ENCODE results near the gene GSN.
A peak's percentile ranks its signal among the peaks of the same experiment; 100 is the strongest.

GSN gene

GRCh38 chr9:121309171-121309570 lies 41.2 kb downstream of the GSN start:
- Histone ChIP-seq H3K36me3 (replicated peaks in 1 of 2; ENCODE audit: control insufficient read depth in 2 of 2, insufficient read depth in 2 of 2, low read length in 2 of 2) (peaks cover 0 to 2% of the 10 kb centered on the region in 2 donors), H2AK5ac (ENCODE audit: low read depth, low read length) (no peak overlapping the region), H3K4me1 (ENCODE audit: control insufficient read depth in 2 of 2, insufficient read depth in 1 of 2, low read depth in 1 of 2, low read length in 2 of 2) (peaks cover 2 to 6% of the 10 kb centered on the region in 2 donors), H3K4ac (ENCODE audit: low read length) (no peak overlapping the region), H4K91ac (ENCODE audit: low read depth, low read length, poor library complexity) (no peak overlapping the region), H3K9me3 (replicated peaks in 1 of 2; ENCODE audit: control insufficient read depth in 2 of 2, insufficient read depth in 1 of 2, low read depth in 1 of 2, low read length in 2 of 2) (no peaks in the 10 kb centered on the region), H3K4me3 (ENCODE audit: low read length in 2 of 2) (no peak overlapping the region), H3K18ac (ENCODE audit: low read length) (no peak overlapping the region), H2BK15ac (ENCODE audit: low read length) (no peak overlapping the region), H3K79me1 (ENCODE audit: low read depth, low read length) (peaks cover 2% of the 10 kb centered on the region), H2BK120ac (ENCODE audit: low read depth, low read length) (no peak overlapping the region), H2AFZ (ENCODE audit: low read length) (no peak overlapping the region), H3K23ac (ENCODE audit: low read depth, low read length, poor library complexity) (no peak overlapping the region), H3K14ac (ENCODE audit: low read length) (no peak overlapping the region), H4K8ac (ENCODE audit: low read depth, low read length) (no peak overlapping the region), H3K9ac (ENCODE audit: low read depth, low read length, poor library complexity) (no peak overlapping the region), H3K4me2 (ENCODE audit: insufficient read depth, low read length, poor library complexity, severe bottlenecking) (no peak overlapping the region), H2BK12ac (ENCODE audit: low read length) (no peak overlapping the region), H3K27ac (replicated peaks; ENCODE audit: low read length) (no peak overlapping the region), H2BK5ac (ENCODE audit: low read length) (no peak overlapping the region), H3K27me3 (ENCODE audit: control insufficient read depth in 3 of 3, insufficient read depth in 3 of 3, low read depth in 1 of 3, low read length in 3 of 3) (no peaks in the 10 kb centered on the region)
- DNase-seq (ENCODE audit: low spot score) = no peak
- WGBS, 2 donors (ENCODE audit: extremely low coverage in 2 of 2, insufficient read length in 2 of 2, insufficient replicate concordance in 1 of 2) = no CpG with 5 or more reads among the region's 6 CpGs

- Histone ChIP-seq H2BK12ac (ENCODE audit: low read length) (no peak overlapping the region), H4K8ac (ENCODE audit: low read depth, low read length) (no peak overlapping the region), H3K18ac (ENCODE audit: low read length) (no peak overlapping the region), H3K4me2 (ENCODE audit: insufficient read depth, low read length, poor library complexity, severe bottlenecking) (no peak overlapping the region), H3K36me3 (replicated peaks in 1 of 2; ENCODE audit: control insufficient read depth in 2 of 2, insufficient read depth in 2 of 2, low read length in 2 of 2) (peaks cover 0 to 2% of the 10 kb centered on the region in 2 donors), H3K9me3 (replicated peaks in 1 of 2; ENCODE audit: control insufficient read depth in 2 of 2, insufficient read depth in 1 of 2, low read depth in 1 of 2, low read length in 2 of 2) (no peaks in the 10 kb centered on the region), H3K79me1 (ENCODE audit: low read depth, low read length) (peaks cover 2% of the 10 kb centered on the region), H3K27me3 (ENCODE audit: control insufficient read depth in 3 of 3, insufficient read depth in 3 of 3, low read depth in 1 of 3, low read length in 3 of 3) (no peaks in the 10 kb centered on the region), H3K4me1 (ENCODE audit: control insufficient read depth in 2 of 2, insufficient read depth in 1 of 2, low read depth in 1 of 2, low read length in 2 of 2) (peaks cover 2 to 6% of the 10 kb centered on the region in 2 donors), H2AFZ (ENCODE audit: low read length) (no peak overlapping the region), H2AK5ac (ENCODE audit: low read depth, low read length) (no peak overlapping the region), H2BK120ac (ENCODE audit: low read depth, low read length) (no peak overlapping the region), H3K14ac (ENCODE audit: low read length) (no peak overlapping the region), H4K91ac (ENCODE audit: low read depth, low read length, poor library complexity) (no peak overlapping the region), H3K9ac (ENCODE audit: low read depth, low read length, poor library complexity) (no peak overlapping the region), H3K4me3 (ENCODE audit: low read length in 2 of 2) (no peak overlapping the region), H3K27ac (replicated peaks; ENCODE audit: low read length) (no peak overlapping the region), H3K23ac (ENCODE audit: low read depth, low read length, poor library complexity) (no peak overlapping the region), H2BK15ac (ENCODE audit: low read length) (no peak overlapping the region), H3K4ac (ENCODE audit: low read length) (no peak overlapping the region), H2BK5ac (ENCODE audit: low read length) (no peak overlapping the region)
- DNase-seq (ENCODE audit: low spot score) = no peak
- WGBS, 2 donors (ENCODE audit: extremely low coverage in 2 of 2, insufficient read length in 2 of 2, insufficient replicate concordance in 1 of 2) = no CpG with 5 or more reads among the region's 7 CpGs
These were observed 42.0 kb downstream of the GSN start for GRCh38 chr9:121309833-121310425.

GRCh38 chr9:121310571-121310970 lies 42.6 kb downstream of the GSN start:
- Histone ChIP-seq H2BK15ac (ENCODE audit: low read length) (no peak overlapping the region), H2AFZ (ENCODE audit: low read length) (no peak overlapping the region), H3K18ac (ENCODE audit: low read length) (no peak overlapping the region), H2BK12ac (ENCODE audit: low read length) (no peak overlapping the region), H3K9ac (ENCODE audit: low read depth, low read length, poor library complexity) (no peak overlapping the region), H3K27ac (replicated peaks; ENCODE audit: low read length) (no peak overlapping the region), H2BK120ac (ENCODE audit: low read depth, low read length) (no peak overlapping the region), H3K4ac (ENCODE audit: low read length) (no peak overlapping the region), H3K14ac (ENCODE audit: low read length) (no peak overlapping the region), H3K4me3 (ENCODE audit: low read length in 2 of 2) (no peak overlapping the region), H4K91ac (ENCODE audit: low read depth, low read length, poor library complexity) (no peak overlapping the region), H3K4me2 (ENCODE audit: insufficient read depth, low read length, poor library complexity, severe bottlenecking) (no peak overlapping the region), H3K23ac (ENCODE audit: low read depth, low read length, poor library complexity) (peak overlapping the region; percentile 8), H2BK5ac (ENCODE audit: low read length) (no peak overlapping the region), H3K4me1 (ENCODE audit: control insufficient read depth in 2 of 2, insufficient read depth in 1 of 2, low read depth in 1 of 2, low read length in 2 of 2) (peaks cover 2 to 4% of the 10 kb centered on the region in 2 donors), H2AK5ac (ENCODE audit: low read depth, low read length) (no peak overlapping the region), H3K27me3 (ENCODE audit: control insufficient read depth in 3 of 3, insufficient read depth in 3 of 3, low read depth in 1 of 3, low read length in 3 of 3) (no peaks in the 10 kb centered on the region), H3K79me1 (ENCODE audit: low read depth, low read length) (peaks cover 2% of the 10 kb centered on the region), H3K36me3 (replicated peaks in 1 of 2; ENCODE audit: control insufficient read depth in 2 of 2, insufficient read depth in 2 of 2, low read length in 2 of 2) (peaks cover 0 to 2% of the 10 kb centered on the region in 2 donors), H4K8ac (ENCODE audit: low read depth, low read length) (no peak overlapping the region), H3K9me3 (replicated peaks in 1 of 2; ENCODE audit: control insufficient read depth in 2 of 2, insufficient read depth in 1 of 2, low read depth in 1 of 2, low read length in 2 of 2) (no peaks in the 10 kb centered on the region)
- no CpG with 5 or more reads among the region's 9 CpGs for WGBS, 2 donors (ENCODE audit: extremely low coverage in 2 of 2, insufficient read length in 2 of 2, insufficient replicate concordance in 1 of 2)
- DNase-seq (ENCODE audit: low spot score) = no peak

GRCh38 chr9:121312169-121312568 lies 44.2 kb downstream of the GSN start:
- no peak for DNase-seq (ENCODE audit: low spot score)
- H3K23ac ChIP-seq (ENCODE audit: low read depth, low read length, poor library complexity) = no peak overlapping the region

More at GRCh38 chr9:121312169-121312568, 44.2 kb downstream of the GSN start:
- peaks cover 2% of the 10 kb centered on the region for H3K79me1 ChIP-seq (ENCODE audit: low read depth, low read length)
- no peak overlapping the region for H2AFZ ChIP-seq (ENCODE audit: low read length)
- no peak overlapping the region for H3K27ac ChIP-seq (replicated peaks; ENCODE audit: low read length)
- H2BK120ac ChIP-seq (ENCODE audit: low read depth, low read length) = no peak overlapping the region
- H3K4me2 ChIP-seq (ENCODE audit: insufficient read depth, low read length, poor library complexity, severe bottlenecking) = no peak overlapping the region
- no peak overlapping the region for H3K9ac ChIP-seq (ENCODE audit: low read depth, low read length, poor library complexity)
- H3K27me3 ChIP-seq (ENCODE audit: control insufficient read depth in 3 of 3, insufficient read depth in 3 of 3, low read depth in 1 of 3, low read length in 3 of 3) = no peaks in the 10 kb centered on the region
- H3K36me3 ChIP-seq (replicated peaks in 1 of 2; ENCODE audit: control insufficient read depth in 2 of 2, insufficient read depth in 2 of 2, low read length in 2 of 2) = peaks cover 0 to 3% of the 10 kb centered on the region in 2 donors
- no peak overlapping the region for H2BK15ac ChIP-seq (ENCODE audit: low read length)
- no peaks in the 10 kb centered on the region for H3K4me1 ChIP-seq (ENCODE audit: control insufficient read depth in 2 of 2, insufficient read depth in 1 of 2, low read depth in 1 of 2, low read length in 2 of 2)
- no peak overlapping the region for H3K4me3 ChIP-seq (ENCODE audit: low read length in 2 of 2)
- no peak overlapping the region for H2BK5ac ChIP-seq (ENCODE audit: low read length)
- H2AK5ac ChIP-seq (ENCODE audit: low read depth, low read length) = no peak overlapping the region
- WGBS, 2 donors (ENCODE audit: extremely low coverage in 2 of 2, insufficient read length in 2 of 2, insufficient replicate concordance in 1 of 2) = no CpG with 5 or more reads among the region's 17 CpGs
- no peak overlapping the region for H4K8ac ChIP-seq (ENCODE audit: low read depth, low read length)
- no peak overlapping the region for H3K18ac ChIP-seq (ENCODE audit: low read length)
- no peak overlapping the region for H2BK12ac ChIP-seq (ENCODE audit: low read length)
- H3K4ac ChIP-seq (ENCODE audit: low read length) = no peak overlapping the region
- no peaks in the 10 kb centered on the region for H3K9me3 ChIP-seq (replicated peaks in 1 of 2; ENCODE audit: control insufficient read depth in 2 of 2, insufficient read depth in 1 of 2, low read depth in 1 of 2, low read length in 2 of 2)
- H4K91ac ChIP-seq (ENCODE audit: low read depth, low read length, poor library complexity) = no peak overlapping the region
- H3K14ac ChIP-seq (ENCODE audit: low read length) = no peak overlapping the region
